GM12878 (cell line): ENCODE measurements around the gene CSRP2.

ENCODE experiments used
- BRCA1 ChIP-seq: IDR thresholded peaks from 2 replicates; pipeline ENCODE4 v1.6.1; 2011; ENCODE audit warnings: low read depth, low read length, improper control_type of control experiment
- CTCF ChIP-seq, 3 experiments: IDR thresholded peaks in 2 of 3; conservative IDR thresholded peaks in 1 of 3; 2 replicates each; pipeline ENCODE4 v1.5.1; 2011; ENCODE audit warnings: low read depth in 3 of 3, low read length in 3 of 3, mild to moderate bottlenecking in 3 of 3, control low read depth in 2 of 3, moderate library complexity in 2 of 3, inconsistent platforms in 1 of 3, mixed read lengths in 1 of 3; ENCODE audit not compliant: control insufficient read depth in 2 of 3, insufficient read depth in 1 of 3; ENCODE audit errors: extremely low read depth in 1 of 3
- EP300 ChIP-seq, 2 experiments: fragments of 150-350 bp in 1 of 2; IDR thresholded peaks; 2 replicates each; pipeline ENCODE4 v1.6.1; 2011 to 2012; ENCODE audit warnings: low read depth in 2 of 2, low read length in 2 of 2, borderline replicate concordance in 1 of 2, improper control_type of control experiment in 1 of 2, inconsistent platforms in 1 of 2; ENCODE audit not compliant: control insufficient read depth in 1 of 2
- EZH2 ChIP-seq: IDR thresholded peaks from 2 replicates; pipeline ENCODE4 v1.6.1; 2012; ENCODE audit warnings: low read depth, mild to moderate bottlenecking, control low read depth, inconsistent platforms, low read length, borderline replicate concordance; ENCODE audit not compliant: control insufficient read depth
- JUND ChIP-seq: IDR thresholded peaks from 2 replicates; pipeline ENCODE4 v1.6.1; 2012; ENCODE audit warnings: low read depth, mild to moderate bottlenecking, low read length, improper control_type of control experiment, moderate library complexity
- MAX ChIP-seq: IDR thresholded peaks from 2 replicates; pipeline ENCODE4 v1.6.1; 2012; ENCODE audit warnings: low read depth, low read length, improper control_type of control experiment
- MXI1 ChIP-seq: fragments of 150-350 bp; IDR thresholded peaks from 2 replicates; pipeline ENCODE4 v1.6.1; 2011; ENCODE audit warnings: low read depth, mild to moderate bottlenecking, inconsistent platforms, low read length, improper control_type of control experiment
- POLR2A ChIP-seq: IDR thresholded peaks from 2 replicates; pipeline ENCODE4 v1.6.1; 2011; ENCODE audit warnings: low read depth, mild to moderate bottlenecking, low read length
- POLR2AphosphoS5 ChIP-seq: IDR thresholded peaks from 2 replicates; pipeline ENCODE4 v1.6.1; 2011; ENCODE audit warnings: mild to moderate bottlenecking, low read length, inconsistent platforms
- RUNX3 ChIP-seq: IDR thresholded peaks from 2 replicates; pipeline ENCODE4 v1.6.1; 2012; ENCODE audit warnings: low read length, inconsistent platforms
- SP1 ChIP-seq: IDR thresholded peaks from one replicate; pipeline ENCODE4 v1.6.1; 2011; ENCODE audit warnings: low read depth, low read length
- TCF7 ChIP-seq: IDR thresholded peaks from 2 replicates; pipeline ENCODE4 v1.6.1; 2014; ENCODE audit warnings: antibody characterized with exemption, borderline replicate concordance
- YY1 ChIP-seq: IDR thresholded peaks from 2 replicates; pipeline ENCODE4 v1.6.1; 2011; ENCODE audit warnings: low read depth, mild to moderate bottlenecking, low read length

- TF ChIP-seq TCF7 (no peak), EZH2 (no peak), SP1 (no peak), RUNX3 (no peak), CTCF (IDR thresholded peaks at IDR 0.05 in 2 of 3, conservative IDR thresholded peaks at IDR 0.05 in 1 of 3; ENCODE audit: control insufficient read depth in 2 of 3, extremely low read depth in 1 of 3, insufficient read depth in 1 of 3, low read depth in 3 of 3, low read length in 3 of 3) (no peak), EP300 (IDR thresholded peaks at IDR 0.05; ENCODE audit: borderline replicate concordance in 1 of 2, control insufficient read depth in 1 of 2, low read depth in 2 of 2, low read length in 2 of 2) (no peak), MXI1 (no peak), POLR2A (no peak), BRCA1 (no peak), JUND (no peak), POLR2AphosphoS5 (no peak), MAX (no peak), YY1 (no peak)
Observed at GRCh38 chr12:76852106-76852505, 26.7 kb downstream of the CSRP2 start.
